GM21619 (cell line): ENCODE data around the gene GUCA1A.
"Not testable (repeated sequence)": the region's sequence is repeated elsewhere in the genome, so short reads cannot be mapped to it uniquely, and the experiment has no call there.

Experiments used
- ATAC-seq: cut with Tn5 transposase; IDR thresholded peaks from one replicate; pipeline ENCODE4 v1.9.1; 2021; ENCODE audit not compliant: unreplicated experiment

Gene GUCA1A

GRCh38 chr6:42171813-42172581 lies 1.2 kb upstream of the GUCA1A start:
- no peak for ATAC-seq

GRCh38 chr6:42175860-42176259 lies 2.7 kb downstream of the GUCA1A start:
- ATAC-seq = no peak

- ATAC-seq = no peak
These were observed 3.8 kb downstream of the GUCA1A start for GRCh38 chr6:42176981-42177380.

- no peak for ATAC-seq
These were observed 4.6 kb downstream of the GUCA1A start for GRCh38 chr6:42177514-42178364.

- ATAC-seq = no peak
These were observed 6.2 kb downstream of the GUCA1A start for GRCh38 chr6:42179261-42179944.

GRCh38 chr6:42179945-42180313 lies 6.8 kb downstream of the GUCA1A start:
- no peak for ATAC-seq

- ATAC-seq = no peak
These were observed 8.9 kb downstream of the GUCA1A start for GRCh38 chr6:42182101-42182500.

- ATAC-seq = no peak
These were observed 11.3 kb downstream of the GUCA1A start for GRCh38 chr6:42184475-42184874.

GRCh38 chr6:42185597-42185996 lies 12.4 kb downstream of the GUCA1A start:
- ATAC-seq = no peak

GRCh38 chr6:42188406-42188805 lies 15.2 kb downstream of the GUCA1A start:
- no peak for ATAC-seq

- no peak for ATAC-seq
These were observed 17.5 kb downstream of the GUCA1A start for GRCh38 chr6:42190554-42191183.

- not testable (repeated sequence) for ATAC-seq
These were observed 19.2 kb downstream of the GUCA1A start for GRCh38 chr6:42192385-42192784.

GRCh38 chr6:42193491-42193894 lies 20.3 kb downstream of the GUCA1A start:
- no peak for ATAC-seq

- ATAC-seq = no peak
These were observed 20.9 kb downstream of the GUCA1A start for GRCh38 chr6:42194056-42194455.

- ATAC-seq = no peak
These were observed 22.3 kb downstream of the GUCA1A start for GRCh38 chr6:42195415-42195814.

- ATAC-seq = no peak
These were observed 24.6 kb downstream of the GUCA1A start for GRCh38 chr6:42197555-42198362.

GRCh38 chr6:42199106-42199981 lies 26.2 kb downstream of the GUCA1A start:
- ATAC-seq = no peak

GRCh38 chr6:42200035-42200434 lies 26.9 kb downstream of the GUCA1A start:
- ATAC-seq = no peak

- no peak for ATAC-seq
These were observed 28.2 kb downstream of the GUCA1A start for GRCh38 chr6:42201382-42201781.
